NCI-H146 treated with DMSO at 0.1 percent for 48 hours (cell line): ENCODE data around the gene ANKRD66.
"Not testable (repeated sequence)": the region's sequence is repeated elsewhere in the genome, so short reads cannot be mapped to it uniquely, and the experiment has no call there.

Experiments
- DNase-seq: peaks from one replicate; lab custom pipeline; 2025; ENCODE audit not compliant: unreplicated experiment; lab: John Stamatoyannopoulos, UW

ANKRD66 gene

DNA sequence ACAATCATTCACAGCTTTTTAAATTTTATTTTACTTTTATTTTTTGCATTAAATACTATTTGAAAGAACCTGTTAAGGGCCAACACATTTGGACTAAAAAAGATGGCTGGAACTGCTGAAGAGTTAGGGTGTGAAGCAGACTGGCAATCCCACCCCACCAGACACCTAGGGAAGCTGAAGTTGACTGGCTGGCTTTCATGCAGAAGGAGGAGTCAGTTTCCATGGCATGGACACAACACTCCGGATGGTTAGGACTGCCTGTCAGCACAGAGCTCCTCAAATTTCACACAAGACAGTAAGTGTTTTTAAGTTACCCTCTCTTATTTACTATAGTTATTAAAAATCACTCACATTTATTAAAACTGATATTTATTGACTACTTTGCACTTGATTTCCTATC lies at the start of gene ANKRD66:
ANKRD66 (plus strand) TSS at position 238 of the 400 bp plus-strand sequence. CDS start 5,016 bp downstream, outside the sequence.
- DNase-seq = no peak

GRCh38 chr6:46699970-46700369 lies 46.8 kb upstream of the ANKRD66 start:
- no peak for DNase-seq

DNA sequence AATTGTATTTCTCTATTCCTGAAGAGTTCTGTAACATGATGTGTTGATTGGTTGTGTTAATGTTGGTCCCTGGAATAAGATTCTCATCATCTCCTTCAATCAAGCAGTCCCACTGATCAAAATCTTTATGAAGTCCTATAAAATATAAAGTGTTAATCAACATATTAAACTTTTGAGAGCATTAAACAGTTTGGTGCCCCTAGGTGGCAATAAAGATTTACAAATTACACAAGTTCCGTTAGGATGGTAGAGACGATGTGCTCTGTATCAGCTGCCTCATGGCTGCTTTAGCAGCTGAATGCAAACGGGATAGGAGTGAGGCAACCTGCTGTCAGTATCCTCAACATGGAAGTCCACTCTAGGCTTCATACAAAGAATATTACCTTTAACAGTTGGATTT lies 42.2 kb upstream of the ANKRD66 start:
- no peak for DNase-seq

- no peak for DNase-seq
Measured at GRCh38 chr6:46706464-46706863, 40.3 kb upstream of the ANKRD66 start.

DNA sequence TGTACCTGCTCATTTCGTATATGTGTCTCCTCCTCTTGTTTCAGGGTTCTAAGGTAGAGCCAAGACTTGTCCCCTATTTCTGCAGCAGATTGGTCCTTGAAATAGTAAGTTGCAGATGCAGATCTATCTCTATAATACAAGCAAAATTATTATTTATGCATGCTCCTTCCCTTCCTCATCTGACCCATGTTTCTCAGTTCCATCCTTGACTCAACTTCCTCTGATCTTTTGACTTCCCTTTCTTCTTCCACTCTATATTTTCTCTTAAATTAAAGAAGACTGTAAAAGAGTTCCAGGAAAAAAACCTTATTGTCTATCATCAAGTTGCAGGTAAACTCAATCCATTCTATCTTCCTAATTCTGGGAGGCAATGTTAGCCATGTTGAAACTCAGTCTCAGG lies 35.2 kb upstream of the ANKRD66 start:
- no peak for DNase-seq

DNA sequence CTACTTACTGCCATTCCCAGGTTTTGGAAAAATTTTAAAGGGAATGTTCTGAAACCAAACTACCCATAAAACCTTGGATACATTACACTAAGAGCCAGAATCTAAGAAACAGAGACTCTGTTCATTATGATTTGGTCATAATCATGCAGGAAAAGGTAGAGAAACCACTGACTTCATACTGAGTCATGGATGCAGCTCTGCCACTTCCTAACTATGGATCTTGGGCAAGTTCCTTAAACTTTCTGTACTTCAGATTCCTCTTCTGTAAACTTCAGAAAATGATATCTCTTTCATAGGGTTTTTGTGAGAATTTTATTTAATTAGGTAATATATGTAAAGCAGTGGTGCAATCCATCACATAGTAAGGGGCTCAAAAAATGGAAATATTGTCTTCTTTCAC lies 31.6 kb upstream of the ANKRD66 start:
- no peak for DNase-seq

DNA sequence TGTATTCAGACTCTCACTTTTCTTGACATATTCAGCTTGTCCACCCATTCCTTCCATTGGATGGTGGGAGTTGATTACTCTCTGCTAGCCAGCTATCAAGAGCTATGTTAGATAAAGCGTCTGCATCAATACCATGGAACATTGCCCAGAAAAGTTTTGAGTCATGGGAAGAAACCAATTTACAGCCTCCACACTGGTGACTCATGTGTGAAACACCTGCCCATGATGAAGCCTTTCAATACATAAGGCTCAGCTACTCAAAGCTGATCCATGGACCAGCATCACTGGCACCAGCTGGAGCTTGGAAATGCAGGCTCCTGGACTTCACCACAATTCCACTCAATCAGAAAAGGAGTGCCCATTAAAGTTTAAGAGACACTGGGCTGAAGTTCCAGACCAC lies 27.6 kb upstream of the ANKRD66 start:
- no peak for DNase-seq

DNA sequence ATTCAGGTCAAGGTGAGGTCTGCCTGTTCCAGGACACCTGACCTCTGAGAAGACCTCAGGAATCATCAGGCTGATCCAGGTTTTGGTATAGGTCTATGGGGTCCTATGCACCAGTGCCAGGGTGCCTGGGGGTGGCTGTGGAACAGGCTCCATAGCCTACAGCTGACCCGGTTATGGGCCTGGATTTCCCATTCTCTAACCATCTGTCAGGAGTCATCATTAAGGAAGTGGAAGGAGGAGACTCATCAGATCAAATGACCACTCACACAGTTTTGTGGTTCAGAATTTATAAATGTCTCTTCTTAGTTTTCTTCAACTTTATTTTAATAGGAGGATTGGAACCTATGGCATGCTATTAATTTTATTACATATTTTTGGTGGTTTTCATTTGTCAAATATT lies 26.3 kb upstream of the ANKRD66 start:
- DNase-seq = no peak

GRCh38 chr6:46729787-46730326 lies 16.9 kb upstream of the ANKRD66 start:
- no peak for DNase-seq

- DNase-seq = no peak
Measured at GRCh38 chr6:46730921-46731461, 15.7 kb upstream of the ANKRD66 start.

GRCh38 chr6:46733341-46733801 lies 13.4 kb upstream of the ANKRD66 start:
- no peak for DNase-seq

DNA sequence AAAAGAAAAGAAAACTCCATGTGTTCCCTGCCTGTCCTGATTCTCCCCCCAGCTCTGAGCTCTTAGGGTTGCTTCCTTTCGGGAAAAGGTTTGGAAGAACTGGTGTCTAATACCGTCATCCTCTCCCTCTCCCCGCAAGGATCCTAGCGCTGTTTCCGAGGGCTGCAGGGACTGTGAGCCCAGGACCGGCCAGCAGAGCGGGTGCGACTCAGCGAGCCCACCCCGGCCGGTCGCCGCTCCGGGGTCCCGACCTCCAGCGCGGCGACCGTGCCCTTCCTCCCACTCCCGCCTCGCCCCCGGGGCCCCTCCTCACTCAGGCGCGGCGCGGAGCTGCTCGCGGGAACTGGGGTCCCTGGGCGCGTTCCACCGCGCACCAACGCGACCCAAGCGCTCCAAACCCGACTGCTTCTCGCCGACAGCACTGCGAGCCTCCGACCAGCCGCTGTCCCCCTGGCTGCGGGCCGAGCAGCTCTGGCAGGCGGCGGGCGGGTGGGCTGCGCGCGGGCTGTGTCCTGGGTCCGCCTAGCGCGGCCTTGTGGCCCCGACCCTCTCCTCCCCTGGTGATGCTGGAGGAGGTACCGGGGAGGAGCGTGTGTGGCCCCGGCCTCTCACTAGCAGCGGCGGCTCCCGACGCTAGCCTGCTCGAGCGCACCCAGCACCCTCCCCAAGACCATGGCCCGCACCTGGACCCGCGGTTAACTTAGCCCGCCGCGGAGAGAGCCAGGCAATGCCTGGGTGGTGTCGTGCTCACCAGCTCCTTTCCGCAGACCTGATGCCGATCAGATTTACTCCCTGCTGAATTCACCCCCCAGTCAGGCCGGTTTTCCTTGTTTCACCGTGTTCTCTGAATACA lies 11.6 kb upstream of the ANKRD66 start, which contains the start of gene PLA2G7:
PLA2G7 (minus strand) TSS at position 509 of the 853 bp plus-strand sequence. CDS start 12,484 bp downstream, outside the sequence.
- DNase-seq = no peak

- DNase-seq = no peak
Measured at GRCh38 chr6:46735720-46736031, 11.1 kb upstream of the ANKRD66 start.

- no peak for DNase-seq
Measured at GRCh38 chr6:46736906-46737305, 9.8 kb upstream of the ANKRD66 start.

GRCh38 chr6:46741482-46741881 lies 5.3 kb upstream of the ANKRD66 start:
- DNase-seq = no peak

DNA sequence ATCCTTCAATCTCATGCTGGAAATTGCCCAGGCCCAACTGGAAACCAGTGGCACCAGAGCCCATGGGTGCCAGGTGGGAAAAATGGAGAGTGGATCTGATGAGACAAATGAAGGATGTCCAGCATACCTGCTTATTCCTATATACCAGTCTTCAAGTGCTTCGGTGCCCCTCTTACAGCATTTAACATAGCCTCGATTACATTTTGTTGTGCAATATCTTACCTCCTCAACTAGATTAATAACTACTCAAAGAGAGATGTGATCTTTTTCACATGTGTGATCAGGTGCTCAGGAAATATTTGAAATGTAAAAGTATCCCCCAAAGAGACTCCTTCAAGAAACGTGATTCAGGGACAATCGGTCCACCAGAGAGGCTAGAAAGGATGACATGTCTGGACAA lies 4.8 kb upstream of the ANKRD66 start:
- no peak for DNase-seq

DNA sequence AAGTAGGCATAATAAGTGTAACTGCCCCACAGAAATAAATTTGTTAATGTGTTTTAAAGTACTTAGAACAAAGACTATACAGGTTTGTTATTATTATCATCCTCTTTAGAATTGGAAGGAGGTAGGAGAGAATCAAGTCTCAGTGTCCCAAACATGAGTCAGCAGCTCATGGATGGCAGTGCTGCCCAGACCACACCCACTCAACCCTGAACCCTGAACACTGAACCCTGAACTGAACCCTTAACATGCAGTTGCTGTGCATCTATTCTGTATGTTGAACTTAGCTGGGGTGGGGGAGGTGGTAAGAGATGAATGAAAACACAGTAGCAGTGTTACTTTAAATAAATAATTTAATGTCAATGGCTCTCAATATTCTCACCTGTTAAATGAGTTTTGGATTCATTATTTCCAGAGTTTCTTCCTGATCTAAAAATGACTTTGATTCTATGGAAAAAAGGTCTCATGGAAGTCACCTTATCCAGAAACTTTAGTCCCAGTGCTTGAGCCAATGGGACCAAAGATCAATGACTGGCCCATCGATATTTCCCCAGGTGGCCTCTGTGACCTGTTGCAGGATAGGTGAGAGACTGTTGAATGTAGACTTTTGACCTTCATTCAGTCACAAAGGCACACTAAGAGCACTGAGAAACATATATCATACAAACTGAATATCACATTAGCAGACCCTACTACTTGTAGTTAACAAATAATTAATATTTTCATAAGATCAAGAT lies 3.1 kb upstream of the ANKRD66 start:
- DNase-seq = no peak

DNA sequence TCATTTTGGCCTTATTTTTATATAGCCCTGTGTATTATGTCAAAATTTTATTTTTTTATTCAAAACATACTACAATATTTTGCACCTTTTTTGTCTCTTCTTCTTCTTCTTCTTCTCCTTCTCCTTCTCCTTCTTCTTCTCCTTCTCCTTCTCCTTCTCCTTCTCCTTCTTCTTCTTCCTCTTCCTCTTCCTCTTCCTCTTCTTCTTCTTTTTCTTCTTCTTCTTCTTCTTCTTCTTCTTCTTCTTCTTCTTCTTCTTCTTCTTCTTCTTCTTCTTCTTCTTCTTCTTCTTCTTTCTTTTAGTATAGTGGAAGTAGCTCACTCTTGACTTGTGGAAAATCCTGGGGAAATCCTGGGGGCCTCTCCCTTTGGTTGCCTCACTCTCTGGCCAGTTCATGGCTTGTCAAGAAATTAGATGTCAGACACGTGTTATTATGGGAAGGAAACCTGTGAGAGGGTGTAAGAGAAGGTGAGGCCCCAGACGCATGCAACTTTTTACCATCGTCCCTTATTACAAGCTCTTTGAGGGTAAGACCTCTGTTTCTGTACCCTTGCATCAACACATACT lies 2.5 kb upstream of the ANKRD66 start:
- not testable (repeated sequence) for DNase-seq

GRCh38 chr6:46745973-46746372 lies 760 bp upstream of the ANKRD66 start:
- no peak for DNase-seq

DNA sequence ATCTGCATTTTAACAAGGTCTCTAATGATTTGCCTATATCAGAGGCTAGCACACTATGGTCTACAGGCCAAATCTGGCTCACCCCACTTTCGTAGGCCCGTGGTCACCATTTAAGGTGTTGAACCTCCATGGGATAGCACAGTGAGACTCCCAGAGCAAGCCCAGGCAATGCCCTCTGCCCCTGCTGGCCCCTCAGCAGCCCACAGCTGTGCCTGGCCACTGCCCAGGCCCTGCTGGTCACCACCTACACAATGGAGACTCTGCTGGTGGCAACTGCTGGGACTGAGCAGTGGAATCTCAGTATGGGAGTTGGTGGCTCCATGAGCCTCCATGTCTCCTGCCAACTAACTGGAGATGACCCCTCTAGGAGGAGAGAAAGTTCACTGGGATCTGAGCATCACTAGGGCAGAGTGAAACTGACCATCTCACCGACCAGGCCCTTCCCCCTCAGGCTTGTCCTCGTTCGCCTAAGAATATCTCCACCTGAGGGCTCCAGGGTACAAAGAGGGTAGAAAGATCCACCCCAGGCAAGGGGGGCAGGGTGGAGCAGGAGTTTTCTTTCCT lies 2.3 kb downstream of the ANKRD66 start:
- DNase-seq = no peak

DNA sequence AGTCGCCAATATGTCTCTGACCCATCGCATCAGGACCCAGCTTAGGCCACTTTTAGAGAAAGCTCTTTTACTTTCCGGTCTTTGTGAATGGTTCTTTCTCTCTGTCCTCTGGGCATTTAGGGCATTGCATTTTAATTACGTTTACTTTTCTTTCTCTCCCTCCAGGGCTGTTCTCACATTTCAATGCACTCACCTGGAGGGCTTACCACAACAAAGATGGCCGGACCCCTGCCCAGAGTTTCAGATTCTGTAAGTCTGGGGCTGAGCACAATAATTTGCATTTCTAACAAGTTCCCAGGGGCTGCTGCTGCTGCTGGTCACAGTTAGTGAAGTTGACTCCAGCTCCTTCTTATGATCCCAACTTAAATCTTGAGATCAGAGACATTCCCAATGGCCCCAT lies 3.0 kb downstream of the ANKRD66 start:
- DNase-seq = no peak
